GM21576 (cell line): Measurements from ENCODE around the gene LRRFIP2.
"Not testable (repeated sequence)": the region's sequence is repeated elsewhere in the genome, so short reads cannot be mapped to it uniquely, and the experiment has no call there.

ENCODE experiments used
- ATAC-seq: cut with Tn5 transposase; IDR thresholded peaks from one replicate; pipeline ENCODE4 v1.9.1; 2021; ENCODE audit warnings: mild to moderate bottlenecking, moderate library complexity; ENCODE audit not compliant: unreplicated experiment

Gene LRRFIP2

DNA sequence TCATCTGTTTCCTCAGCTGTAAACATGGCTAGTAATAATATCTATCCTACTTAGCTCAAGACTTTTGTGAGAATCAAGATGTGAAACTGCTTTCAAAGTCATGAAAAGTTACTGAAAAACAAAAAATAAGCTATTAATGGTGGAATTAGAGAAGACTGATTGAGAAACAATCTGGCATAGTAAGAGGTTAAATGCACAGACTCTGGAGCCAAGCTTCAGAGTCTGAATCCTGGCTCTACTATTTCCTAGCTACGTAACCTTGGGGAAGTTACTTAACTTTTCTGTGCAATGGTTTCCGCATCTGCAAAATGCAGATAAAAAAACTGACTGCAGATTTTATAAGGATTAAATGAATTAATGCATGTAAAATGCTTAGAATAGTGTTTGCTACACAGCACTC lies 28.8 kb downstream of the LRRFIP2 start:
- ATAC-seq: no peak

DNA sequence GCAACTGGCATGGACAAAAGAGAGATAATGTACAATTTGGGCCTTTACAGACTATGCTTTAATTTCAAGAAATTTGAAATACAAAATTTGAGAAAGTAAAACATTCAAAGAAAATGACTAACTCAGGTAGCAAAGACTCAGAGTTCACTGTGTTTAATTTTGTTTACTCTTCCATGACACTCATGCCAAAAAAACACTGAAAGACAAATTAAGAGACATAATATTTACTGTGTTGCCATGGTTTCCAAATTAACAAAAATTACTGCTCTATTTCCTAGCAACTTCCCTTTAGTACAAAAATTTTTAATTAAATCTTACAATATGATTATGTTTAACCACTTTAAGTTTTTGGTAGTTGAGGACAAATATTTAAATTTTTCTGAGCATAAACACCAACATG lies 29.6 kb downstream of the LRRFIP2 start:
- no peak for ATAC-seq

- no peak for ATAC-seq
Observed at GRCh38 chr3:37143821-37144220, 30.6 kb downstream of the LRRFIP2 start.

- no peak for ATAC-seq
Observed at GRCh38 chr3:37141676-37142075, 32.7 kb downstream of the LRRFIP2 start.

DNA sequence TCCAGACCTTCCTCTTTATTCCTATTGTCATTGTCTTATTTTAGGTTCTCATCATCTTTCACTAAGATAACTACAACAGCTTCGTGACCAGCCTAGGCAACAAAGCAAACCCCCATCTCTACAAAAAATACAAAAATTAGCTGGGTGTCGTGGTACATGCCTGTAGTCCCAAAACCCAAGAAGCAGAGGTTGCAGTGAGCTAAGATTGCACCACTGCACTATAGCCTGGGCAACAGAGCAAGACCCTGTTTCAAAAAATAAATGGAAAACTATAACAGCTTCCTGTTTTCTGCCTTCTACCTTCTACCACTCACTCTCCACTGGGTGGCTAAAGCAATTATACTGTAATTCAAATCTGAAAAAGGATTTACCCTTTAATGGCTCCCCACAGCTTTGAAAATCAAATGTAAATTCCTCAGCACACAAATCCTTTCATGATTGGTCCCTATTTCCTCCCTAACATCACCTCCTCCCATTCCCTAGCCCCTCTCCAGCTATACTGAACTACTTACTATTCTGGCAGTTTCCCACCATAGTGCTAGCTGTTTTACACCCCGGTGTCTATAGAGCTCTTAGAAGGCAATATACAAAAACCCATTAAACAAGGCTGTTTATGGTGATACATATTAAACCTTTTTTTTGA lies 33.4 kb downstream of the LRRFIP2 start:
- no peak for ATAC-seq

- no peak for ATAC-seq
Observed at GRCh38 chr3:37139567-37140052, 34.8 kb downstream of the LRRFIP2 start.

DNA sequence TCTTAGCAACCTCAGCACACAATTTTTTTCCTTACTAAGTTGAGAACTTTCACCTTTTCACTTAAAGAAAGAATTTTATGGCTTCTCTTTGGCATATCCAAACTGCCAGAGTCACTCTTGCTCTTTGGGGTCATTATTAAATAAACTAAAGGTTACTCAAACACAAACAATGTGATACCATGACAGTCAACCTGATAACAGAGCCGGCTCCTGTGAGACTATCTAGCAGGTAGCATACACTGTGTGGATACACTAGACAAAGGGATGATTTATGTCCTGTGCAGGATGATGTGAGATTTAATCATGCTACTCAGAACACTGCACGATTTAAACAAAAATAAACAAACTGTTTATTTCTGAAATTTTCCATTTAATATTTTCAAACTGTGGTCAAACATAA lies 35.6 kb downstream of the LRRFIP2 start:
- no peak for ATAC-seq

DNA sequence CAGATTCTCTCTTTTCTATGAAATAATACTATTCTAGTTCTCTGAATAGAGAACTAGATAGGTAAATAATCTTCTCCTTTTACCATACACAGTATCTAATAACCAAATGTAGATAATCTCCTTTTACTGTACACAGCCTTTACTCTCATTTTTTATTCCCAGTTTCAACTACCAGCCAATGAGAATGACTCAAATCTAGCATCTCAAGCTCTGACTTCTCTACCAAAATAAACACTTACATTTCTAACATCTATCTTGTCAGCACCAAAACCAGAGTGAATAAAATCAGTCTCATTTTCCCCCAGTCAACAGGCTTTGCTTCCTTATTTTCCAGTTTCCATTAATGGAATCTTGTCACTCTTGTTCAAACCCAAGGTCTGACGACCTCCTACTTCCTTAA lies 36.9 kb downstream of the LRRFIP2 start:
- no peak for ATAC-seq

DNA sequence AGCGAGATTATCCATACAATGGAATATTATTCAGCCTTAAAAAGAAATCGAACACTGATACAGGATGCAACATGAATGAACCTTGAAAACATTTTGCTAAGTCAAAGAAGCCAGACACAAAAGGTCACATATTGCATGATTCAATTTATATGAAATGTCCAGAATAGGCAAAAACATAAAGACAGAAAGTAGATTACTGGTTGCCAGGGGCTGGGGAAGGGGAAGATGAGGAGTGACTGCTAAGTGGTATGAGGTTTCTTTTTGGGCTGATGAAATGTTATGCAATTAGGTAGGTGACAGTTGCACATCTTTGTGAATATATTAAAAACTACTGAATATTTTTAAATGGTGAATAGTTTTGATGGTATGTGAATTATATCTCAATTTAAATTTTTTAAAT lies 38.3 kb downstream of the LRRFIP2 start:
- ATAC-seq: no peak

- no peak for ATAC-seq
Observed at GRCh38 chr3:37135561-37135960, 38.8 kb downstream of the LRRFIP2 start.

- ATAC-seq: no peak
Observed at GRCh38 chr3:37132334-37132733, 42.0 kb downstream of the LRRFIP2 start.

GRCh38 chr3:37131860-37132144 lies 42.6 kb downstream of the LRRFIP2 start:
- no peak for ATAC-seq

GRCh38 chr3:37130984-37131859 lies 43.2 kb downstream of the LRRFIP2 start:
- no peak for ATAC-seq

DNA sequence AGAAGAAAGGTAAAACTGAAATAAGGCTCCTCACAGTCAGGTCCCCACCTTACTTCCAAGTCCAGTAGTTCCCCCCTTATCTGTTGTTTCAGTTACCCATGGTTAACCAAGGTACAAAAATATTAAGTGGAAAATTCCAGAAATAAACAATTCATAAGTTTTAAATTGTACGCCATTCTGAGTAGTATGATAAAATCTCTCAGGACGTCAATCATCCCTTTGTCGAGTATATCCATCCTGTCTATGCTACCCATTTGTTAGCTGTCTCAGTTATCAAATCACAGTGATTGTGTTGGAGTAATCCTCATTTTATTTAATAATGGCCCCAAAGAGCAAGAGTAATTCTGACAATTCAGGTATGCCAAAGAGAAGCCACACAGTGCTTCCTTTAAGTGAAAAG lies 43.9 kb downstream of the LRRFIP2 start:
- no peak for ATAC-seq

DNA sequence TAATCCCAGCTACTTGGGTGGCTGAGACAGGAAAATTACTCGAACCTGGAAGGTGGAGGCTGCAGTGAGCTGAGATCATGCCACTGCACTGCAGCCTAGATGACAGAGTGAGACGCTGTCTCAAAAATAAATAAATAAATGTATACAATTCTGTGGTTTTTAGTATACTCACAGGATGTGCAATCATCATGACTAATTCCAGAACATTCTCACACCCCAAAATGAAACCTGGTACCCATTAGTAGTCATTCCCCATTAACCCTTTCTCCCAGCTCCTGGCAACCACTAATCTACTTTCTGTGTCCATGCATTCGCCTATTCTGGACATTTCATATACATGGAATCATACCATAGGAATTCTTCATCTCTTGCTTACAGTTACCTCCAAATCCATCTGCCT lies 44.5 kb downstream of the LRRFIP2 start:
- ATAC-seq: no peak

GRCh38 chr3:37127340-37127739 lies 47.0 kb downstream of the LRRFIP2 start:
- ATAC-seq: no peak

DNA sequence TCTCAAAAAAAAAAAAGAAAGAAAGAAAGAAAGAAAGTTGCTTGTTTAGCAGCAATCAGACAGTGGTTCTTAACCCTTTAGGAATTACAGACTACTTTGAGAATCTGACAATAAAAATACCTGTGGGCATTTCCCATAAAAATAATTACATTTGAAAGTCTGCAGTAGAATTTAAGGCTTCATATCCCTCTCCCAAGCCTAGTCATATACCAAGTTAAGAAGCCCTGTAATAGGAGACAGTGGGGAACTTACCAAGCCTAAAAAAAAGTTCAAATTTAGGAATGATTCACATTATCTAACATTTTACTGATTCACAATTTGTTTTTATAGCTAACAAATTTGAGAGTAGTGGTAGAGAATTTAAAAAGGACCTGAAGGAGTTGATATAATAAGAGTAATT lies 47.5 kb downstream of the LRRFIP2 start:
- no peak for ATAC-seq

- ATAC-seq: no peak
Observed at GRCh38 chr3:37125195-37126073, 48.9 kb downstream of the LRRFIP2 start.

- no peak for ATAC-seq
Observed at GRCh38 chr3:37124435-37124834, 49.9 kb downstream of the LRRFIP2 start.

- ATAC-seq: no peak
Observed at GRCh38 chr3:37123292-37123691, 51.1 kb downstream of the LRRFIP2 start.

GRCh38 chr3:37122069-37122468 lies 52.3 kb downstream of the LRRFIP2 start:
- ATAC-seq: not testable (repeated sequence)

DNA sequence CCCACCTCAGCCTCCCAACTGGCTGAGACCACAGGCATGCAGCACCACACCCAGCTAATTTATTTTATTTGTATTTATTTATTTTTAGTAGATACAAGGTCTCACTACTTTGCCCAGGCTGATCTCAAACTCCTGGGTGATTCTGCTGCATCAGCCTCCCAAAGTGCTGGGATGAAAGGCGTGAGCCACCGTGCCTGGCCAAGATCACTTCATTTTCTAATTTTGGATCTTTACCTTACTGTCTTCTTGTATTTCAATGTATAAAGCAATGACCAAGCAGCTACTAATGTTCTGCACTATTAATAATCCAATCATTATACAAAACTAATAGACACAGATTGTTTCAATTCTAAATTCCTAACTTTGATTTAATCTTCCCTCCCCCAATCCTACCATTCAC lies 56.2 kb downstream of the LRRFIP2 start:
- ATAC-seq: no peak
